GM18505 (cell line): Measurements from ENCODE around the gene NCKAP5.

Experiments
- ATAC-seq: cut with Tn5 transposase; IDR thresholded peaks from one replicate; pipeline ENCODE4 v1.9.1; 2021; ENCODE audit not compliant: unreplicated experiment
- POLR2A ChIP-seq: IDR thresholded peaks from 4 replicates; pipeline ENCODE4 v1.6.1; 2011; ENCODE audit warnings: borderline replicate concordance; ENCODE audit not compliant: insufficient read depth, insufficient read length; ENCODE audit errors: extremely low read depth

The NCKAP5 gene

DNA sequence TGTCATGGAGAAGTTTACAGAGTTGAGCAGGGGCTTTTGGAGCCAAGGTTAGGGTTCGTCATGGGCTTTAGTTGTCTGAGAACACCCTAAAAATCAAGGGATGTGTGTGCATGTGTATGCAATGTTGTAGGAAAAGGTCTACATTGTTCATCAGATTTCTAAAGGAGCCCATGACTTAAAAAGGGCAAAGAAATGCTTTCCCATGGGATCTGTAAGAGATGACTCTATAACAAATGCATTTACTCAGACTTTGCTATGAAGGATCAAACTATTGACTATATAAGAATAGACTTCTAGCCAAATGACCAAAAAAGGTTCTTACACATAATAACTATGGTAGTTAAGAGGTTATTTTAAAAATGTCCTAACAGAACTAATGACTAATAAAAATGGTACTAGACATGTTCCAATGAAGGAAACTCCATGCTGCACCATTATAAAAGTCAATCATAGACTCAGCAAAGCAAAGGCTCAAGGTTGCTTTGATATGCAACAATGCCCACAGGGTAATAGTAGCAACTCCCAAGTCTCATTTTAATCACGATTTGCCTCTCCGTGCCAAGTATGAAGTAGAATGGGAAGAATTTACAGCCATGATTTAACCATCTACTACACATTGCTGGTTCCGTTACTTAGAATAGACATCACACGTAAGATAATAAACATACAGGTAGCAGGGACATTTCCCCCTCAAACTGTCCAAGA is 158.5 kb downstream of the NCKAP5 start:
- TF ChIP-seq POLR2A = no peak
- no peak for ATAC-seq

DNA sequence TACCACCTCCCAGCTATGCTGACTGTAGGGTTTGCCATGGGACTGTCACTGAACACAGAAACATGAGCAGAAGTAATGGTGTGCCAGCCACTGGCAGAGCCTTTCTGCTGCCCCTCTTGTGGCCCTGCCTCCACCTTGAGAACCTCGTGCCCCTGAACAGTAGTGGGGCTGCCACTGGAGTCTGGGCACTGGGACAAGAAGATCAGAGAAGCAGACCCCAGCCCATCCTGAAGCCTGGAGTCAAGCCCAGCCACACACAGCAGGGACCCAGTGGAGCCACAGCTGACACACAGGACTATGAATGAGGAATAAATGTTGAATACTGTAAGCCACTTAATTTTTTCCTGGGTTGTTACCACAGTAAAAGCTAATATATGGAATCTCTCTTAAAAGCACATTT is 159.6 kb downstream of the NCKAP5 start:
- no peak for ATAC-seq
- TF ChIP-seq POLR2A = no peak

DNA sequence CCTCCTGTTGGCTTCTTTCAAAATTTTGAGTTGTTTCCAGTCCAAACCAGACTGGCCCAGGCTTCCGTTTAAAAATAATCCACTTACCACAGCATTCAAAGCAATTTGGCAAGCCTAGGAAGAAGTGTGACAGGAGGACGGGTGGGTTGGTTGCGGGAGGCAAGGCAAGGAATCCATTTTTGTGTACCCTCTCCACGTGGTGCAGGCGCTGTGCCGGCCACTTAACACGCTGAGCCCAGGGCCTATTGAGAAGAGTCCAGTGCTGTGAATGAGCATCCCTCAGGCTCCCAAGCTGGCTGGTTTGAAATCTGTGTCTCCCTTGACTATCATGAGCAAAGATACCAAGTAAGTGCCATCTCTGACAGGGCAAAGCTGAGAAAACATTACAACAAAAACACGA is 160.9 kb downstream of the NCKAP5 start:
- TF ChIP-seq POLR2A = no peak

DNA sequence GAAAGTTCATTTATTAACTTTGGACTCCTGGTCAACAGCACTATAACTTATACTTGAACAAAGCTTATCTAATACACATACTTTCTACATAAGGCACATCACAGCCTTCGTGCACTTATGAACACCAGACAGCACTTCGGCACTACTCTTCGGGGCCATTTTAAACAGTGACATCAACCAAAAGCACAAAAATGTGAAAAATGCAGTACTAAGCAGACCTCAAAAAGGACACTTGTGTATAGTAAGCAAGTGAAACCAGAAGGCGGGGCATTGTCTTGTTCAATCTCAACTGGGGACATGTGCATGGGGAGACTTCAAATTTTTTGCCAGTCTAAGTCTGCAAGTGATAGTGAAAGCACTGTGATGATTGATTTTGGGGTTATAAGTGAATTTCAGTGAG is 163.0 kb downstream of the NCKAP5 start:
- TF ChIP-seq POLR2A = no peak
- no peak for ATAC-seq

More for the DNA sequence above, 160.9 kb downstream of the NCKAP5 start:
- no peak for ATAC-seq

DNA sequence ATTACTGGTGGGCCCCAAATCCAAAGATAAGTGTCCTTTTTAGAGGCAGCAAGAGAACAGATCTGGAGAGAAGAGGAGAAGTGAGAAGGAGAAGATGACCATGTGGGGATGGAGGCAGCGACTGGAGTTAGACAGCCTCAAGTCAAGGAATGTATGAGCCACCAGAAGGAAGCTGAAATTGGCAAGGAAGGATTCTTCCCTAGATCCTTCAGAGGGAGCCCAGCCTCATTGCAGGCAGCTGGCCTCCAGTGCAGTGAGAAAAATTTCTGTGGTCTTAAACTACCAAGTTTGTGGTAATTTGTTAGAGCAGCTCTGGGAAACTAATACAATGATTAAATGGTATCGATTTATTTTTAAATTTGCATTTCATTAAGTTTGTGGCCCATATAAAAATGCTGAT is 167.9 kb downstream of the NCKAP5 start:
- TF ChIP-seq POLR2A = no peak
- no peak for ATAC-seq

DNA sequence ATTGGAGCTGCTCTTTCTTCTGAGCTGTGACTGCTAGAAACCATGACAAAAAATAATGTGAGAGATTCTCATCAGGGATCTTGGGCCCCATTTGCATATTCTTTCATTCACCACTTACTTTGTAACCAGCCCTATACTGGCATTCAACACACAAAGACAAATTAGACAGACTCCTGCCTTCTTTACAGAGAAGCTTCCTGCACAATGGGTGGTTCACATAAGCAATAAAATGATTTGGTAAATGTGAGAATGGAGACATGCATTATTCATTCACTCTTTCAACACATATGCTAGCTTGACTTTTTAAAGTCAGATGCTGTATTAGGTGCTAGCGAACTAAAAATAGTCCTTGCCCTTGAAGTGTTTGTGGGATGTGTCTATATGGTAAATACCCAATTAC is 174.4 kb downstream of the NCKAP5 start:
- TF ChIP-seq POLR2A = no peak
- no peak for ATAC-seq

DNA sequence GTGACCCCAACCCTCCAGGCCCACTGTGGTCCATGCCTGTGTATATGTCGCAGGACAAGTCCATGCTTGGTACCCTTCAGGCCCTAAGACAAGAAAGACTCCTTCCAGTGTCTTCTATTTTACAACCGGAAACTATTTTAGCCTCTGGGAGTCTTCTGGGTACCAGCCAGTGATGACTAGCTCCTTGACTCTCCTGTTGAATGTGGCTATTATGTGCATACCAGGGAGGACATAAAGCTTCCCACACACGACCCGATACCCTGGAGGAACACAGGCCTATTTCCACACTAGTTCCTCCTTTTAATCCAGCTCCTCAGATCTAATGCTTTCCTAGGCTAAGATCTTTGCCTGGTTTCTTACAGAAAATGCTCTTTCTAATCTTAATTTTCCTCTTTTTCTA is 178.1 kb downstream of the NCKAP5 start:
- TF ChIP-seq POLR2A = no peak
- no peak for ATAC-seq

DNA sequence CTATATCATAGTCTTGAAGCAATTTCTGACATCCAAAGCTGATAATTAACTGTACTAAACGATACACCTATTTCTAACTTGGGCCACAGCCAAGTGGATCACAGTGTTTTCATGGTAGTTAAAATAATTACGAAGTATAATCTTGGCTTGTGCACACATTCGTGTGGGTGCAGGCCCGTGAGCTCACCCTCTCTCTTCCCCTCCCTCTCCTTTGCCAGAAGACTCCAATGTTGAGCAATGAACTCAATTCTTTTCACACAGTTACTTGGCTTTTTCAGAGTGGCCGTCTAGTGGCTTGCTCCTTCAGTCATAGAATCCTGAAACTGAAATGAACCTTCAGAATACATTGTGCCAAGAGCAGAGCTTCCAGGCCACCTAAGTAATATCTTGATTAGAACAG is 178.7 kb downstream of the NCKAP5 start:
- no peak for TF ChIP-seq POLR2A
- no peak for ATAC-seq

DNA sequence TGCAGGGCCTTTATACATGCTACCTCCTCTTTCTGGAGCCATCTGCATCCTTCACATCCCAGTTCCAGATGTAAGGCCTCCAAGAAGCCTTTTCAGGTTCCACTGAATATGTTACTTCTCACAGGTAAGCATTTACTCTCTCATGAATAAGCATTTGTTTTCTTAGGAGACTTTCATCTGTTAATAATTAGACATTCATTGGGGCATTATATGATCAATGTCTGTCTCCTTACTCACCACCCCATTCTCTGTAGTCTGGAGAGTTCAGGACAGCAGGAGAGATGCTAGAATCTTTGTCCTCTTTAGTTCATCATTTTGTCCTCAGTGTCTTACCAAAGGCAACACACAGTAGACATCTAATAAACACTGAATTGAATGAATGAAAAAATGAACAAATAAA is 185.7 kb downstream of the NCKAP5 start:
- TF ChIP-seq POLR2A = no peak
- no peak for ATAC-seq

DNA sequence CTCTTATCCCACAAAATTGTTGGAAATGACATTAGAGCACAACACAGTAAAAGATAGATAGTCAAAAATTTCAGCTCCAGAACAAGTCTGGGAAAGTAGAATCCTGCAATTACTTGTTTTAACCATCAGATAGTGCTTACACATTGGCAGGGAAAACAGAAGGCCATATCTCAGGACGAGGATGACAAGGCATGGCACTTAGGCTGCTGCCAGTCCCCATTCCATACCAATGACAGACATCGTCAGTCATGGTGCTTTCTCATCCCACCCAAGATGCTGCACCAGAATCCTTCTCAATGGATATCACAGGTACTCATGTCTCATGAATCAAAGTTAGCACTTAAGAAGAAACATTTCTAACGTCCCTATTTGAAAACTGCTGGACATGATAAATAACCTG is 187.3 kb downstream of the NCKAP5 start:
- ATAC-seq = no peak
- no peak for TF ChIP-seq POLR2A

DNA sequence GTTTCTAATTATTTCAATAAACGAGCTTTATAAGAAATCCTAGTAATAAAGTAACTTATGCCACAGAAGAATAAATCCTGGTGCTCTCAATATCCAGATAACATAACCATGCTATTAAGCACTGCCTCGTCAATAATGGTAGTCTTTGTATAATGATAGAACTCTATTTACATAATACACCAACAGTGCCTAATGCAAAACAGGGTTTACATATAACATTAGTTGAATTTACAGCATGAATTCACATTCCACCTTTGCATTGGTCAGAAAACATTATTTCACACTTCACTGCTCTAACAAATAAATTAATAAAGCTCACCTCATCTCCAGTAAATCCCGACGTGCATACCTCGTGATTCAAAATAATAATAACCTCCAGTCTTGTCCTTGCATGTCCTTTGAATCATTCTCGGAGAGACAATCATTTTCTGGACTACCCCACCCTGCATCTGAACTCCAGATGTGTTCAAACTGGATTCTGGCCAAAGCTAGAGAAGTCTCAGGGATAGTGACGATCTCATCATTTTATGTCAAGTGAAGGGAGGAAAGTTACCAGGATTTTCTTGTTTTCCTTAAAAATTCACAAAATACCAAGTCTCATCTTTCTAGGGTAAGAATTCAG is 189.2 kb downstream of the NCKAP5 start:
- no peak for TF ChIP-seq POLR2A
- ATAC-seq = no peak

DNA sequence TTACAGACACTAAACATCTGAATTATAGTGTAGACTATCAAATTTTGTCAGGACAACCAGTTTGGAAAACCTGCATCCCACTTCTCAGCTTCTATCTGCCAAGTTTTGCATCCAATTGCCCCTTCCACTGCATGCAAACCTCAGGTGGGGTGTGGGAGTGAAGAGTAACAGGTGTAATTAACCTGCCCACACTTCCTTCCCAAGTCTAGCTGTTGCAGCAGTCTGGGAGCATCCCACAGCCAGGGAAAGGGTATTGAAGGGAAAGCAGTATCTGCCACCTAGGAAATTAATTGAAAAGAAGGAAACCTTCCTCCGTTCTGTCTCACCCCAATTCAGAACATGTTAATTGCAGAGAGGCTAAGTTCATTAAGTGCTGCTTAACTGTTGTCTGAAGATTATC is 189.9 kb downstream of the NCKAP5 start:
- no peak for TF ChIP-seq POLR2A
- ATAC-seq = no peak

DNA sequence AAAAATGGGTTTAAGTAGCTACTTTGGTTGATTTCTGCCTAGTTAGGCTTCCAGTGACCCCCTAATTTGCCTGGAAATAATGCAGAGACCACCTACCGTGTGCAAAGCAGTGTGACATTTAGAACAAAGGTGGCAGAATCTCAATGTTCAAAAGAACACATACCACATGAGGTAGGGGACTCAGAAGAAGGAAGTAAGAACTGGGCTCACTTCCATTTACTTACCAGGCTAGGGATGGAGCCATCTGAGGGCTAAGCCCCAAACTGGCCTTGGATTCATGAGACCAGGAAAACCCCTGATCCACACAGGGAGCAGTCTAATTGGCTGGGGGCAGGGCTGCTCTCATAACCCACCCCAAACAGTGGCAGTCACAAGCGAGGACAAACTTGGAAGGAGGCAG is 190.7 kb downstream of the NCKAP5 start:
- TF ChIP-seq POLR2A = no peak
- no peak for ATAC-seq

DNA sequence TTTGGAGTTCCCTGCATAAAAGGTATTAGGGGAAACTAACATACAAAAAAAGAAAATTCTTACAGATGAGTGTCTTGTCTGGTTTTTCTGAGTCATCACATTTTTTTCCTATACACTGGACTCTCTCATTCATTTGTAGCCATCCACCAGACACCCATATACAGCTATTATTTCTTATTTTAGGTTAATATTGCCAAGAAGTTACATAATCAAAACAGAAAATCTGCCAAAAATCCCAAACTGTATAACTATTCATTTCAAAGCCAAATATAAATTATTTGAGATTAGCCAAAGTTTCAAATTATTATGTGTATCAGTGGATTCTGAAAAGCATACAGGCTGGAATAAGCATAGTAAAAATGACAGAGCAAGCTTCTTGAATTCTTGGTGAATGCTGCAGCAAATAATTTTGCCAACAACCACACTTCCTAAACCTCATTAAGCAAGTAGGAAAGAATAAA is 191.2 kb downstream of the NCKAP5 start:
- ATAC-seq = no peak
- no peak for TF ChIP-seq POLR2A
